HG02759 (cell line): ENCODE measurements around the gene GAS6.
"Not testable (repeated sequence)": the region's sequence is repeated elsewhere in the genome, so short reads cannot be mapped to it uniquely, and the experiment has no call there.

ENCODE experiments used
- ATAC-seq: cut with Tn5 transposase; IDR thresholded peaks from one replicate; pipeline ENCODE4 v1.9.1; 2021; ENCODE audit warnings: mild to moderate bottlenecking, moderate library complexity; ENCODE audit not compliant: unreplicated experiment

Gene GAS6

GRCh38 chr13:113810640-113811039 is 53.2 kb downstream of the GAS6 start:
- no peak for ATAC-seq

GRCh38 chr13:113809934-113810333 is 53.9 kb downstream of the GAS6 start:
- ATAC-seq: no peak

- ATAC-seq: no peak
Observed at GRCh38 chr13:113808058-113808834, 55.6 kb downstream of the GAS6 start.

GRCh38 chr13:113806526-113806925 is 57.4 kb downstream of the GAS6 start:
- no peak for ATAC-seq

- ATAC-seq: no peak
Observed at GRCh38 chr13:113806104-113806471, 57.8 kb downstream of the GAS6 start.

- ATAC-seq: no peak
Observed at GRCh38 chr13:113805431-113806103, 58.3 kb downstream of the GAS6 start.

GRCh38 chr13:113804703-113805430 is 59.0 kb downstream of the GAS6 start:
- ATAC-seq: no peak

- no peak for ATAC-seq
Observed at GRCh38 chr13:113804017-113804702, 59.7 kb downstream of the GAS6 start.

GRCh38 chr13:113803409-113804016 is 60.4 kb downstream of the GAS6 start:
- ATAC-seq: no peak

GRCh38 chr13:113802761-113803160 is 61.1 kb downstream of the GAS6 start:
- no peak for ATAC-seq

GRCh38 chr13:113802090-113802531 is 61.8 kb downstream of the GAS6 start:
- ATAC-seq: no peak

- no peak for ATAC-seq
Observed at GRCh38 chr13:113801289-113801961, 62.5 kb downstream of the GAS6 start.

GRCh38 chr13:113800576-113800926 is 63.3 kb downstream of the GAS6 start:
- ATAC-seq: no peak

- ATAC-seq: no peak
Observed at GRCh38 chr13:113798200-113798811, 65.6 kb downstream of the GAS6 start.

GRCh38 chr13:113796964-113797676 is 66.8 kb downstream of the GAS6 start:
- ATAC-seq: no peak

- no peak for ATAC-seq
Observed at GRCh38 chr13:113796211-113796963, 67.5 kb downstream of the GAS6 start.

- ATAC-seq: not testable (repeated sequence)
Observed at GRCh38 chr13:113795362-113795761, 68.5 kb downstream of the GAS6 start.

GRCh38 chr13:113794764-113795173 is 69.1 kb downstream of the GAS6 start:
- ATAC-seq: no peak
